GM13977 (cell line): ENCODE data around the gene RNU1-4.
"Not testable (repeated sequence)": the region's sequence is repeated elsewhere in the genome, so short reads cannot be mapped to it uniquely, and the experiment has no call there.

Source experiments
- DNase-seq: peaks from one replicate; pipeline ENCODE4 v3.0.0; 2012; ENCODE audit warnings: low spot score
- CTCF ChIP-seq: IDR thresholded peaks from 2 replicates; pipeline ENCODE4 v1.5.1; 2012; ENCODE audit warnings: mild to moderate bottlenecking, control low read depth; ENCODE audit not compliant: insufficient read depth; ENCODE audit errors: extremely low read depth, missing control alignments
- in situ Hi-C: fragments of 300-500 bp; cut with MboI; formaldehyde crosslinking; loops from one replicate; pipeline ENCODE4 v1.12.0; 2022; ENCODE audit warnings: low sequenced_read_pairs, low pct_unique_long_range_greater_than_20kb, mixed read lengths, inconsistent platforms; ENCODE audit not compliant: unreplicated experiment

The RNU1-4 gene

DNA sequence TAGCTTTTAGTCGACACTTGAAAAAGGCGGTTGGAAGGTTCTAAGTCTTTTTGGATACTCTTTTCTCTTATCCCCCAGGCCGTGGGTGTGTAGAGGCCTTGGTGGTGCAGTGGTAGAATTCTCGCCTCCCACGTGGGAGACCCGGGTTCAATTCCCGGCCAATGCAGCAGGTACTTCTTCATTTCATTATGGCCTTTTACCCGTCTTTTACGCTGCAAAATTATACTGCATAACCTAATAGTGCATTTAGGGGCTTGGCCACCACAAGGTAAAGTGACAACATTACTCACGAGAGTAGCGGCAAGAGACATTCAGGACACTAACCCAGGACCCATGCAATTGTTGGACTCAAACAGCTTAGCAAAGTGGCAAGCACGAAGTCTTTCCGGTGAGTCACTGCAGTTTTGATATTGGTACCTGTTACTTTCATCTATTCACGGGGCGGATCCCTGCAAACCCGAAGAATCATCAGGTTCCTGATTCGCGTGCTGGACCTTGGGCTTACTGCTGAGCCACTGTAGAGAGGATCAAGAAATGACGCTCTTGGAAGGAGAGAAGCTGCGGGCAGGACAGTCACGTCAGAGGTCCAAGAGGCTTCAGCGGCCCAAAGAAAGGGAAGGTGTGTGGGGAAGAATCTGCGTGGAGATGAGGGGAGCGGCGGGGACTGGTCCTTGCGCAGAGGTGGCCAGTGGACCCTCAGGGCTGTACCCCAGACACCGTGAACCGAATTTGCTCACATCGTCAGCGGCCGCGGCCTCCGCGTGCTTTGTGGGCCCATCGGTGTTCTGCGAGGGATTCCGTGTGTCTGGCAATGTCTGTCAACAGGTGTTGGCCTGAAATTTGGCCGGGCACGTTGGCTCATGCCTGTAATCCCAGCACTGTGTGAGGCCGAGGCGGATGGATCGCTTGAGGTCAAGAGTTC, 12.9 kb upstream of the RNU1-4 start:
- DNase-seq = peak; percentile 69
- in situ Hi-C loops = loop anchor here (10.0 kb wide), 1 partner anchor 113 kb away; the partner anchor contains the start of gene NBPF1
- no peak for TF ChIP-seq CTCF

DNA sequence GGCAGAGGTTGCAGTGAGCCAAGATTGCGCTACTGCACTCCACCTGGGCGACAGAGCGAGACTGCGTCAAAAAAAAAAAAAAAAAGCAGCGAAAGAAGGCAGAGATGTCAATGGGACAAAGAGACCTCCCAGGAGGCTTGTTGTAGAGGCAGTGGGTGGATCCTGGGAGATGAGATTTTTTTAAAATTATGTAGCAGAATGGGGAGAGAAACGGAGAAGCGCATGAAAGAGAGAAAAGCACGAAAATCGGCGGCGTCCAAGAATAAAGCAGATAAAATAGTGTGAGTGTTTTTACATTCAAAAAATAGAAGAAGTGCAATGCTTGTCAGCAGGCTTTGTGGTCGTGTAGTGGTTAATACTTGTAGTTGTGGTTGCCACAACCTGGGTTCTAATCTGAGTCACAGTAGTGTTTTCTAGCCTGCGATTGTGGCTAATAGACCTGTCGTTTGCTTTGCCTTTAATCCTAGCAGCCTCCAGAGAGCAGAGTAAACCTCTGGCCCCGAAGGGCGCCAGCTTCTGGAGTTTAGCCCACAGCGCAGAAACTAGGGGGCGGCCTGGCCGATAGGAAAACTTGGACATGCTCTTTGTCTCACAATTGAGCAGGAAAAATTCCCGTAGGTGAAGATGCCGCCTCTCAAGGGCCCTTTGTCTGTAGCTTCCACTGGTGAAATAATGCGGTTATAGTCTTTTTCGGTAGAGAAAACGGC, 11.9 kb upstream of the RNU1-4 start:
- in situ Hi-C loops = loop anchor here (10.0 kb wide), 1 partner anchor 114 kb away; the partner anchor contains the start of gene NBPF1
- peak; percentile 61 for DNase-seq

GRCh38 chr1:16732254-16732896, 7.9 kb upstream of the RNU1-4 start:
- in situ Hi-C loops, DNase-seq: not testable (repeated sequence)

DNA sequence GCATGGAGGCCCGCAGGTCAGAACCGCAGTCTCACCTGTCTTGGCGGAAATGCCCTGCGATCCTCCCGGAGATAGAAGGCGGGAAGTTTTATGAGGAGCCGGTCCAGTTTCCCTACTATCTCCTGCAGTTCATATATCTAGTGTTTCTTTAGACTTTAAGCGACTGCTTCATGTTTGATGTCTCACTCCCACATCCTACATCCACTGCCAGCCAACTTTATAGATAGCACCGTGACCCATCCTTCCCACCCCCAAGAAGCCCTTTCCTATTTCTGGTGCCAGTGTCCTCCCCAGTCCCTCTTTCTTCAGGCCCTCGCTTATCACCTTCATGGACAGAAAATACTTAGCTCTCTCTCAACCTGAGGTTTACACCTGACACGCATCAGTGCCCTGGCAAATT, 914 bp downstream of the RNU1-4 start:
- DNase-seq, in situ Hi-C loops: not testable (repeated sequence)

- DNase-seq, in situ Hi-C loops: not testable (repeated sequence)
Measured at GRCh38 chr1:16747660-16748059, 7.3 kb downstream of the RNU1-4 start.

- DNase-seq, in situ Hi-C loops: not testable (repeated sequence)
Measured at GRCh38 chr1:16748710-16749109, 8.4 kb downstream of the RNU1-4 start.

GRCh38 chr1:16749910-16750888, 9.9 kb downstream of the RNU1-4 start:
- DNase-seq, in situ Hi-C loops: not testable (repeated sequence)

GRCh38 chr1:16752770-16753169, 12.5 kb downstream of the RNU1-4 start:
- DNase-seq, in situ Hi-C loops: not testable (repeated sequence)

DNA sequence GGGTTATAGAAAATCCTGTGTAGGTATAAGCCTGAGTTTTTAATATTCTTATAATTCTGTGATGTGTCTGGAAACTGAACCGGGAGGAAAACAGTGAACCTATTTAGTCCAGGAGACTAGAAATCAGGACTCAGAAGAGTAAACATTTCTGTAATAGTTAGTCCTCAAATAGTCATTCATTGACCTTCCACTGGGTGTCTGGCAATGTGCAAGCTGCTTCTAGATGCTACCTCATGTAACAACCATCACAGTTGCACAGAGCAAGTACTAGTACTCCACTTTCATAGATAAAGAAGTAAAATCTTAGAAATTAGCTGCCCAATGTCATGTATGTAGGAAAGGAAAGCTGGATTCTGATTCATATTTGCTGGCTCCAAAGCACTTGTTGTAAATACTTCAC, 15.1 kb downstream of the RNU1-4 start:
- in situ Hi-C loops, DNase-seq: not testable (repeated sequence)

GRCh38 chr1:16755932-16756331, 15.6 kb downstream of the RNU1-4 start:
- DNase-seq, in situ Hi-C loops: not testable (repeated sequence)

DNA sequence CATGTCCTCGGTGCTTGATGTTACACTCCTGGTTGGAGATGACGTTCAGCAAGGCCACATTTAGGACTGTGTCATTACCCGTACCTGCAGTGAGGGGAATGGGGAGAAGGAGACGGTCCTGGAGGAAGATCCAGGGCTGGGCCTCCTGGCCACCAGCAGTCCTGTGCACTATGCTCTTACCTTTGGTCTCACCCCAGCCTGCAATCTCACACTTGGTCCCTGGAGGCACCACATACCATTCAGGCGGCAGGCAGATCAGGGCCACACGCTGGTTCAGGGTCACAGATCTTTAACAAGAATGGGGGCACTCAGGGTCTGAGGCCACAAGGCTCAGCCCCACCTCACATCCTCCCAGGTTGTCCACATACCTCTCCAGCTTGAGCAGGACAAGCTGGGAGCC, 17.3 kb downstream of the RNU1-4 start:
- in situ Hi-C loops, DNase-seq: not testable (repeated sequence)

GRCh38 chr1:16758060-16758459, 17.7 kb downstream of the RNU1-4 start:
- in situ Hi-C loops, DNase-seq: not testable (repeated sequence)

DNA sequence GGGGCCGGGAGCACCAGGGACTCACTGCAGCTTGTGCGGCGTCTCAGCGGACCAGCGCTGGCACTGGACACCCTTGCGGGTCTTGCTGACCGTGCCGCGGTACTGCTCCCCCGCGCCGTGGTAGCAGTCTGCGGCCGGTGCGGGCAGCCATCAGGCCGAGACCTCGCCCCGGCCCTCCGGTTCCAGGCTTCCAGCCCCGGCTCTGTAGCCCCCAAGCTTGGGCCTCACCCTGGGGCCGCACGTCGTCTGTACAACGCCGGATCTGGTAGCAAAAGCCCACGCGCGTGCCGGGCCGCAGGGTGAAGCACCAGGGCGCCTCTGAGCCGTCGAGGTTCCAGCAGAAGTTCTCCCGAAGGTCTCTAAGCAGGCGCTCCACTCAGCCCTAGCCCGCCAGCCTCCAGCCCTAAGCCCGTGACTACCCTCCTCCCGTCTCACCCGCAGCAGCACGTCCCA, 18.8 kb downstream of the RNU1-4 start:
- DNase-seq = not testable (repeated sequence)

DNA sequence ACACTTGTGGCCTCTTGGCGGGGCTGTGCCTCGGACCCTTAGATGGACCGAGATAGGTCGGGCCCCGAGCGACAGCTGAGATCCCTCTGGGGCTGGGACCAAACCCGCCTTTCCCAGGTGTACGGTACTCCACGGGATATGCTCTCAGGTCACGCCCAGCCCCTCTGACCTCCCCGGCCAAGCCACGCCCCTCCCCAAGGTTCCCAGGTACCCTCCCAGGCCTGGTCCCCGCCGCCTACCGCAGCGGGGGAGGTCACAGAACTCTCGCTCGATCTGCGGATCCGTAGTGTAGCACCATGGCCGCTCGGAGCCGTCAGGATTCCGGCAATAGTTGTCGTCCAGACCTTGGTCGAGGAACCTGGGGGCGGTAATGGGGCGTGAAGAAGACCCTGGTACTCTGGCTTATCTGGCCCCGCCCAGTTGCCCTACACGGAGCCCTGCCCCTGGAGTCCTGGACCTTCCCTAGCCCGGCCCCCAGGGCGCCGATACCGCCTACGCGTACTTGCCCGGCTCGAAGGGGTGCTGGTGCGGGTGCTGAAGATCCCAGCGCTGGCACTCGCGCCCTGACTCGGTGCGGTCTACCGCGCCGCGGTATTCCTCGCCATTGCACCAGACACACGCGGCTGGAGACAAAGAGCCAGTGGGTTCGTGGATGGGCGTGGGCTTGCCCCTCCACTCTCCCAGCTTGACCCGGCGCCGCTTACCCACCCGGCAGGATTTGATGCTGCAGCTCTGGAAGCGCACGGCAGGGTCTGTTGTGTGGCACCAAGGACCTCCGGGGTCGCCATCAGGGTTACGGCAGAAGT, 19.5 kb downstream of the RNU1-4 start:
- in situ Hi-C loops, DNase-seq: not testable (repeated sequence)

More for the DNA sequence above, 18.8 kb downstream of the RNU1-4 start:
- in situ Hi-C loops = not testable (repeated sequence)

DNA sequence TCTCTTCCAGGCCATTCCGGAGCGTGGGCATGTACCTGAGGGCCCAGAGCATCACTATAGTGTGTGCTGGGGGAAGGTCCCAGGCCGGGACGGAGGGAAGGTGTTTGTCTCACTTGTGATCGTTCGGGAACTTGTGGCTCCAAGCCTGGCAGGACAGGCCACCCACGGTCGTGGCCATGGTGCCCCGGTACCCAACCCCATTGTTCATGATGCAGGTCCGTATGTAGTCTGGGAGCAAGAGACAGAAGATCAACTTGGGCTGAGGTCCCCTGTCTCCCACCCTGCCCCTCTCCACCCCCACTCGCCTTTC, 20.1 kb downstream of the RNU1-4 start:
- in situ Hi-C loops, DNase-seq: not testable (repeated sequence)
